Prostate gland (tissue), 2 donors: Measurements from ENCODE around the gene PSD2. TPM values are rescaled to one million over a fixed set of nuclear protein-coding genes. Genes with fewer than 3 reads are reported as not detected.
A peak's percentile ranks its signal among the peaks of the same experiment; 100 is the strongest.

ENCODE experiments used
- DNase-seq: peaks from one replicate; pipeline ENCODE4 v3.0.0-alpha.2; 2019; ENCODE audit warnings: low spot score
- H3K27ac ChIP-seq, 2 donors: fragments of 200-600 bp; sonication (generic); 2 replicates each; pipeline ENCODE4 v1.5.1; 2017 to 2019
- H3K27me3 ChIP-seq: fragments of 200-600 bp; sonication (generic); replicated peaks from 2 replicates; pipeline ENCODE4 v1.5.1; 2019; ENCODE audit not compliant: insufficient read depth
- H3K36me3 ChIP-seq, 2 donors: fragments of 200-600 bp; sonication (generic); 1 replicate in 1 of 2; 2 replicates in 1 of 2; pipeline versions ENCODE4 v1.5.1 to v1.8.1; 2017 to 2019
- H3K4me1 ChIP-seq: fragments of 200-600 bp; sonication (generic); replicated peaks from 2 replicates; pipeline ENCODE4 v1.5.1; 2019
- H3K4me3 ChIP-seq, 2 donors: fragments of 200-600 bp; sonication (generic); 2 replicates each; pipeline ENCODE4 v1.5.1; 2017 to 2019
- H3K9me3 ChIP-seq: fragments of 200-600 bp; sonication (generic); 2 replicates; pipeline ENCODE4 v1.5.1; 2017
- CTCF ChIP-seq, 4 experiments: fragments of 200-600 bp in 2 of 4; fragments of 450-650 bp in 2 of 4; sonication (generic) in 2 of 4; IDR thresholded peaks; 1 replicate in 3 of 4; 2 replicates in 1 of 4; pipeline ENCODE4 v1.5.1; 2016 to 2019; ENCODE audit warnings: antibody characterized with exemption in 4 of 4, mild to moderate bottlenecking in 2 of 4, moderate library complexity in 2 of 4
- POLR2A ChIP-seq: fragments of 450-650 bp; IDR thresholded peaks from one replicate; pipeline ENCODE4 v1.6.1; 2016; ENCODE audit warnings: antibody characterized with exemption, mild to moderate bottlenecking
- POLR2AphosphoS5 ChIP-seq: sonication (generic); formaldehyde crosslinking; IDR thresholded peaks from one replicate; pipeline ENCODE4 v1.6.1; 2017; ENCODE audit warnings: antibody characterized with exemption
- WGBS: methylation state at CpG from one replicate; pipeline ENCODE4 v1.1.5; 2018; 5-methylcytosine and 5-hydroxymethylcytosine counted together
- intact Hi-C: fragments of 100-400 bp; cut with DNase I; formaldehyde crosslinking; loops from one replicate; pipeline ENCODE4 v1.14.2; 2022
- total RNA-seq, 2 donors: library from RNA; depleted of rRNA; stranded (reverse); fragments of >200 nt; gene quantifications; one replicate each; pipeline ENCODE4 v1.1.0, GENCODE V29; 2016

Gene PSD2
- total RNA-seq, 2 donors from 2014 or later, result 0.46 to 0.74 TPM

- Histone ChIP-seq H3K9me3 (no peaks in the 10 kb centered on the region), H3K36me3 (no peaks in the 10 kb centered on the region), H3K27ac (no peak overlapping the region), H3K4me1 (peaks cover 9% of the 10 kb centered on the region), H3K4me3 (no peak overlapping the region), H3K27me3 (peaks cover 2% of the 10 kb centered on the region)
- TF ChIP-seq POLR2A (no peak), CTCF (IDR thresholded peaks at IDR 0.05) (no peak), POLR2AphosphoS5 (no peak)
- WGBS, result 94% methylated on average over 2 of the region's 2 CpGs
- intact Hi-C loops, result no loop called here
- no peak for DNase-seq
Observed at GRCh38 chr5:139749242-139749641, 46.4 kb upstream of the PSD2 start.

- no peaks in the 10 kb centered on the region for H3K9me3 ChIP-seq
- H3K4me3 ChIP-seq, result no peak overlapping the region
- DNase-seq, result no peak
- no peak overlapping the region for H3K27ac ChIP-seq
- 91% methylated on average over 1 of the region's 1 CpG for WGBS
- intact Hi-C loops, result no loop called here
- TF ChIP-seq CTCF (IDR thresholded peaks at IDR 0.05) (no peak), POLR2A (no peak), POLR2AphosphoS5 (no peak)
- peaks cover 9% of the 10 kb centered on the region for H3K4me1 ChIP-seq
- no peaks in the 10 kb centered on the region for H3K36me3 ChIP-seq
- peaks cover 2% of the 10 kb centered on the region for H3K27me3 ChIP-seq
Observed at GRCh38 chr5:139751236-139751635, 44.4 kb upstream of the PSD2 start.

- H3K4me3 ChIP-seq, result no peak overlapping the region
- peaks cover 2% of the 10 kb centered on the region for H3K27me3 ChIP-seq
- H3K27ac ChIP-seq, result no peak overlapping the region
- WGBS, result 24% methylated on average over 16 of the region's 16 CpGs
- intact Hi-C loops, result no loop called here
- H3K9me3 ChIP-seq, result no peaks in the 10 kb centered on the region
- DNase-seq, result no peak
- H3K36me3 ChIP-seq, result no peaks in the 10 kb centered on the region
- no peak for TF ChIP-seq POLR2A
- peaks cover 1% of the 10 kb centered on the region for H3K4me1 ChIP-seq
Observed at GRCh38 chr5:139752506-139753473, 42.8 kb upstream of the PSD2 start.

- intact Hi-C loops, result no loop called here
- Histone ChIP-seq H3K27ac (no peak overlapping the region), H3K4me1 (no peaks in the 10 kb centered on the region), H3K27me3 (no peaks in the 10 kb centered on the region), H3K36me3 (no peaks in the 10 kb centered on the region), H3K4me3 (peak overlapping the region in 1 of 2 donors; percentile 12), H3K9me3 (no peaks in the 10 kb centered on the region)
- TF ChIP-seq CTCF (IDR thresholded peaks at IDR 0.05), result no peak
- TF ChIP-seq POLR2AphosphoS5, result no peak
- no peak for TF ChIP-seq POLR2A
- 12% methylated on average over 52 of the region's 52 CpGs for WGBS
- no peak for DNase-seq
Observed at GRCh38 chr5:139755892-139756671, 39.5 kb upstream of the PSD2 start.

- no peaks in the 10 kb centered on the region for H3K36me3 ChIP-seq
- intact Hi-C loops, result no loop called here
- no peaks in the 10 kb centered on the region for H3K4me1 ChIP-seq
- no peak for TF ChIP-seq POLR2A
- no peak for TF ChIP-seq POLR2AphosphoS5
- TF ChIP-seq CTCF (IDR thresholded peaks at IDR 0.05), result no peak
- H3K27ac ChIP-seq, result no peak overlapping the region
- H3K4me3 ChIP-seq, result no peak overlapping the region
- no peaks in the 10 kb centered on the region for H3K27me3 ChIP-seq
- H3K9me3 ChIP-seq, result no peaks in the 10 kb centered on the region
- 98% methylated on average over 2 of the region's 2 CpGs for WGBS
- DNase-seq, result no peak
Observed at GRCh38 chr5:139756971-139757370, 38.6 kb upstream of the PSD2 start.
